ENCODE measurements around the gene KIAA0825. TPM values are rescaled to one million over a fixed set of nuclear protein-coding genes. Genes with fewer than 3 reads are reported as not detected.

The KIAA0825 gene
- total RNA-seq, 1 donor from 2014 or later, result 4.2 TPM

- no peak for DNase-seq (ENCODE audit: extremely low spot score, unreplicated experiment)
- H3K27me3 Mint-ChIP-seq, result no peaks in the 10 kb centered on the region
- TF ChIP-seq, protein P1, sequence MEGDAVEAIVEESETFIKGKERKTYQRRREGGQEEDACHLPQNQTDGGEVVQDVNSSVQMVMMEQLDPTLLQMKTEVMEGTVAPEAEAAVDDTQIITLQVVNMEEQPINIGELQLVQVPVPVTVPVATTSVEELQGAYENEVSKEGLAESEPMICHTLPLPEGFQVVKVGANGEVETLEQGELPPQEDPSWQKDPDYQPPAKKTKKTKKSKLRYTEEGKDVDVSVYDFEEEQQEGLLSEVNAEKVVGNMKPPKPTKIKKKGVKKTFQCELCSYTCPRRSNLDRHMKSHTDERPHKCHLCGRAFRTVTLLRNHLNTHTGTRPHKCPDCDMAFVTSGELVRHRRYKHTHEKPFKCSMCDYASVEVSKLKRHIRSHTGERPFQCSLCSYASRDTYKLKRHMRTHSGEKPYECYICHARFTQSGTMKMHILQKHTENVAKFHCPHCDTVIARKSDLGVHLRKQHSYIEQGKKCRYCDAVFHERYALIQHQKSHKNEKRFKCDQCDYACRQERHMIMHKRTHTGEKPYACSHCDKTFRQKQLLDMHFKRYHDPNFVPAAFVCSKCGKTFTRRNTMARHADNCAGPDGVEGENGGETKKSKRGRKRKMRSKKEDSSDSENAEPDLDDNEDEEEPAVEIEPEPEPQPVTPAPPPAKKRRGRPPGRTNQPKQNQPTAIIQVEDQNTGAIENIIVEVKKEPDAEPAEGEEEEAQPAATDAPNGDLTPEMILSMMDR (conservative IDR thresholded peaks at IDR 0.05), result no peak
- peaks cover 25% of the 10 kb centered on the region for H3K36me3 Mint-ChIP-seq
- H3K4me1 Mint-ChIP-seq (ENCODE audit: unreplicated experiment), result no peaks in the 10 kb centered on the region
- H3K9me3 Mint-ChIP-seq, result no peaks in the 10 kb centered on the region
- H3K4me3 Mint-ChIP-seq, result no peak overlapping the region
- H3K27ac Mint-ChIP-seq, result no peak overlapping the region
These were observed 8.8 kb upstream of the KIAA0825 start for GRCh38 chr5:94627191-94627590.

DNA sequence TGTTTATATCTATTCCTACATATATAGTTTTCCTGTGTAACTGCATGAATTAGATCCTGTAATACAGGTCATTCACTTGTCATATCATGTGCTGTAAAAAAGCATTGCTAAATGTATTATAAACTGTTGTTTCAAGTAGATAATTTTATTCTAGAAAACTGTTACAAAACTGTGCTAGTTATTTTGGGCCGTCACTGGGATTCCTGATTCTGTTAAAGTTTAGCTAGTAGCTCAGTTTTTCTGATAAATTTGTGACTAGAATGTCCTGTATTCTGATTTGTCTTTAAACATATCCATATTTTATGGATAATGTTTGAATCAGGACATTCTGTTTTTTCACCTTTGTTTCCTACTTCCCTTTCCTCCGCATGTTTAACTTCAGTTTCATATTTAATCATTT is 5.5 kb upstream of the KIAA0825 start:
- TF ChIP-seq, protein P1 (conservative IDR thresholded peaks at IDR 0.05), result no peak
- Mint-ChIP-seq H3K4me1 (ENCODE audit: unreplicated experiment) (no peaks in the 10 kb centered on the region), H3K4me3 (no peak overlapping the region), H3K27me3 (no peaks in the 10 kb centered on the region), H3K27ac (no peak overlapping the region), H3K9me3 (no peaks in the 10 kb centered on the region), H3K36me3 (peaks cover 3% of the 10 kb centered on the region)
- no peak for DNase-seq (ENCODE audit: extremely low spot score, unreplicated experiment)

- no peaks in the 10 kb centered on the region for H3K4me1 Mint-ChIP-seq (ENCODE audit: unreplicated experiment)
- no peaks in the 10 kb centered on the region for H3K27me3 Mint-ChIP-seq
- TF ChIP-seq, protein P1 (conservative IDR thresholded peaks at IDR 0.05), result no peak
- H3K36me3 Mint-ChIP-seq, result no peaks in the 10 kb centered on the region
- DNase-seq (ENCODE audit: extremely low spot score, unreplicated experiment), result no peak
- no peak overlapping the region for H3K4me3 Mint-ChIP-seq
- H3K27ac Mint-ChIP-seq, result no peak overlapping the region
- H3K9me3 Mint-ChIP-seq, result no peaks in the 10 kb centered on the region
These were observed 4.6 kb upstream of the KIAA0825 start for GRCh38 chr5:94623011-94623410.

GRCh38 chr5:94621763-94622162 is 3.4 kb upstream of the KIAA0825 start:
- no peak for DNase-seq (ENCODE audit: extremely low spot score, unreplicated experiment)
- no peaks in the 10 kb centered on the region for H3K27me3 Mint-ChIP-seq
- peak overlapping the region; percentile 65 for H3K4me3 Mint-ChIP-seq
- H3K9me3 Mint-ChIP-seq, result no peaks in the 10 kb centered on the region
- no peaks in the 10 kb centered on the region for H3K36me3 Mint-ChIP-seq
- H3K4me1 Mint-ChIP-seq (ENCODE audit: unreplicated experiment), result no peaks in the 10 kb centered on the region
- TF ChIP-seq, protein P1 (conservative IDR thresholded peaks at IDR 0.05), result no peak
- no peak overlapping the region for H3K27ac Mint-ChIP-seq

DNA sequence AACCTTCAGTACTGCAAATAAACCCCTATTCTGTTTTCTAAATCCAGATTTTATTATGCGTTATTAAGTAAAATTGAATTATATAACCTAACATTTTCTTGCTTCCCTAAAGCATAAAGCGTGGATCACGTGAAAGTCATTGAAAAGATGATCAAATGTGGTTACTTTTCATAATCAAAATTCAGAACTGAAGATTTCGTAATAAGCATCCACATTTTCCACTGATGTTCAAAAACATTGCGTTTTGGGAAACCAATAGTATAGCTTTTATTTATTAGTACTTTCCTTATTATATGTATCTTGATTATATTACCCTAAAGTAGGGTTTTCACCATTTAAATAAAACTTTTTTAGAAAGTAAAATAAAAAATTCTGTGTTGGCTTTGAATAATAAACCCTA is 1.9 kb upstream of the KIAA0825 start:
- DNase-seq (ENCODE audit: extremely low spot score, unreplicated experiment), result no peak
- Mint-ChIP-seq H3K4me1 (ENCODE audit: unreplicated experiment) (no peaks in the 10 kb centered on the region), H3K27me3 (no peaks in the 10 kb centered on the region), H3K4me3 (peak overlapping the region; percentile 95), H3K27ac (no peak overlapping the region), H3K9me3 (no peaks in the 10 kb centered on the region), H3K36me3 (no peaks in the 10 kb centered on the region)
- TF ChIP-seq, protein P1 (conservative IDR thresholded peaks at IDR 0.05), result no peak

- no peaks in the 10 kb centered on the region for H3K27me3 Mint-ChIP-seq
- peak overlapping the region; percentile 73 for H3K27ac Mint-ChIP-seq
- peak overlapping the region; percentile 95 for H3K4me3 Mint-ChIP-seq
- H3K9me3 Mint-ChIP-seq, result no peaks in the 10 kb centered on the region
- H3K36me3 Mint-ChIP-seq, result no peaks in the 10 kb centered on the region
- H3K4me1 Mint-ChIP-seq (ENCODE audit: unreplicated experiment), result no peaks in the 10 kb centered on the region
- TF ChIP-seq, protein P1 (conservative IDR thresholded peaks at IDR 0.05), result no peak
- no peak for DNase-seq (ENCODE audit: extremely low spot score, unreplicated experiment)
These were observed 343 bp downstream of the KIAA0825 start for GRCh38 chr5:94618029-94618492.

Data from type B pancreatic cell (in vitro differentiated cells).